PFSK-1 (cell line): ENCODE measurements around the gene LINC01488.

Source experiments
- POLR2AphosphoS5 ChIP-seq: IDR thresholded peaks from 2 replicates; pipeline ENCODE4 v1.6.1; 2012; ENCODE audit warnings: low read depth, mild to moderate bottlenecking, control low read depth, low read length, moderate library complexity
- REST ChIP-seq, 2 experiments: IDR thresholded peaks; 2 replicates each; pipeline versions ENCODE4 v1.6.1 to v1.8.0; 2011 to 2012; ENCODE audit warnings: low read depth in 2 of 2, low read length in 2 of 2, control low read depth in 1 of 2, inconsistent platforms in 1 of 2, mild to moderate bottlenecking in 1 of 2, moderate library complexity in 1 of 2; ENCODE audit not compliant: insufficient read depth in 1 of 2
- SIN3A ChIP-seq: IDR thresholded peaks from 2 replicates; pipeline ENCODE4 v1.6.1; 2012; ENCODE audit warnings: mild to moderate bottlenecking, low read length, moderate library complexity, borderline replicate concordance; ENCODE audit not compliant: insufficient read depth
- TAF1 ChIP-seq: IDR thresholded peaks from 2 replicates; pipeline ENCODE4 v1.6.1; 2012; ENCODE audit warnings: low read length, control low read depth, borderline replicate concordance; ENCODE audit not compliant: insufficient read depth

GRCh38 chr11:69496631-69497220 is 15.3 kb downstream of the LINC01488 start:
- no peak for TF ChIP-seq TAF1
- TF ChIP-seq SIN3A = no peak
- TF ChIP-seq POLR2AphosphoS5 = no peak
- no peak for TF ChIP-seq REST (IDR thresholded peaks at IDR 0.05; ENCODE audit: insufficient read depth in 1 of 2, low read depth in 2 of 2, low read length in 2 of 2)
